Raji (cell line): ENCODE data around the gene ALDOC.

Experiments used
- POLR2A ChIP-seq: IDR thresholded peaks from 2 replicates; pipeline ENCODE4 v1.6.1; 2011; ENCODE audit warnings: low read depth, low read length, control low read depth; ENCODE audit not compliant: insufficient read depth

Gene ALDOC

DNA sequence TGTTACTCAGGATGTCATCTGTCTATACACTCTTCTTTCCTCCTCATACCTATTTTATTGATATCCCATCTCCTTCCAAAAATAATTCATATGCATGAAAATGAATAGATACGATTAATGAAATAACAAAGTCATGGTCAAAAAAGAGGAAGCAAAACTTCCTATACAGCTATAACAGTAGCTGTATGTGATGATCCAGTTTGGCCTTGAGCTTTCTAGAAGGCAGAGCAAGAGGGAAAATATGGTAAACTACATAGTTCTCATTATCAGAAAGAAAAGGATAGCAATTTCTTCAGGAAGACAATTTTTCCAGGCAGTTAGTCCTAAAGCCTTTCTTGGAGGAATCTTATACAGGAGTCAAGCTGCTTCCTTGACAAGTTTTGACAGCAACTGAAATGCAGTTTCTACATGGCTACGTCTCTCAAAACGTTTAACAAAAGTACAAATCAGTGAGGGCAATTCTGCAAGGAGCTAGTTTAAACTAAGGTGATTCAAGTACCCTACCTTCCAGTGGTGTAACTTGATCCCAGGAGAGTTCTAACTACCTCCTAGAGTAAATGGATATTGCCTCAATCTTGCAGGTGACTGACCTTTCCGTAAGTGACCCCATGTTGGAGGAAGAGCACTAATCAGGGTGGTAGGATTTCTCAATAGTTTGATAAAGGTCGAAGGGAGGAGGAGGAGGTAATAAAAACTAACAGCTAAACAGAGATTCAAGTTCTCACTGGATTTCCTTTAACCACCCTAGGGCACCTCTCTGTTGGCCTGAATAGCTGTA lies 21.1 kb upstream of the ALDOC start:
- TF ChIP-seq POLR2A, result no peak

DNA sequence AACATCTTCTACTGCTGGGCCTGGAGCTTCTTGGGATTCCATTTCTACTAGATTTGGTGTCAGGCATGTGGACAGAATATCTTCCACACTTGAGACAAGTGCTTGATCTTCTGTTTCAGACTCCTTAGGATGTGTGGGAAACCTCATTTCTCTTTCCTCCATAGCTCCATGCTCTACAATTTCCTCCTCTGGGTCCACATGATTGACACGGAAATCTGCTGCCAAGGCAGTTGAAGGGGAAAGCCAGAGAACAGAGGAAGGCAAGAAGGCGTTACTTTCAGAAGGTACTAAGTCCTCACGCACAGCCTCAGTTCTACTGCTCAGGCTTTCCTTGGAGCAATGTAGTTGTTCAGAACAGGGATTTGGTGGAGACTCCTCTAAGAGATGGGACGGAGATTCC lies 15.6 kb upstream of the ALDOC start:
- TF ChIP-seq POLR2A, result no peak

DNA sequence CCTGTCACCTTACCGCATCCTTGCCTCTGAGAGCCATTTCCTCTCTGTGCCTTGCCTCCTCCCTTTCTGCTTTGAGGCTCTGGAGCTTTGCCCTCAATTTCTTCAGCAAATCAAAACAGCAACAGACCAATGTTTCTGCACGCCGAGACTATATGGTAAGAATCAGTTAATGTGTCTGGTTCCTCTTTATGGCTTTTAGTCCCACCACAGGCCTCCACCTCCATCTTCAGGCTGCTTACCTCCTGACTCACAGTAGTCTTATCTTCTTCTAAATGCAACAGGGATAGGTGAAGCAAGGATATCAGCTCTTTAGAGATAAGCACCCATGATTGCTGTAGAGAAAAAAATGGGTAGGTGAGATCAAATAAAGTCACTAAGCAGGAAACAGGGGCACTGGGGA lies 9.2 kb upstream of the ALDOC start:
- TF ChIP-seq POLR2A, result no peak

DNA sequence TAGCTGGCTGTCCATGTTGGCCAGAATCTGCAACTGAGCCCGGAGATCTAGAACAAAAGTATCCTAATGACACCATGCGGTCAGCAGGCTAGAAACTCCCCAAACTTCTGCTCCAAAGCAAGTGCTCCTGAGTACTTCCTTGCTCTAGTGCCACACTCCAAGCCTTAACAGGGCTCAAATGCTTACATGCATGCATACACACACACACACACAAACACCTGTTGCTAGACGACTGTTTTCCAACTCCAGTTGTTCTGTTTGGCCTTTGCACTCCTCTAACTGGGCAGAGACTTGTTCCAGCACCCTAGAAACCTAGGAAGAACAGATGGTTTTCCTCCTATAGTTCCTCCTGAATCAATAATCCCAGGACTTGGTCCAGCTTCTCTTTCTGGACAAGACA lies 7.7 kb upstream of the ALDOC start:
- TF ChIP-seq POLR2A, result no peak

DNA sequence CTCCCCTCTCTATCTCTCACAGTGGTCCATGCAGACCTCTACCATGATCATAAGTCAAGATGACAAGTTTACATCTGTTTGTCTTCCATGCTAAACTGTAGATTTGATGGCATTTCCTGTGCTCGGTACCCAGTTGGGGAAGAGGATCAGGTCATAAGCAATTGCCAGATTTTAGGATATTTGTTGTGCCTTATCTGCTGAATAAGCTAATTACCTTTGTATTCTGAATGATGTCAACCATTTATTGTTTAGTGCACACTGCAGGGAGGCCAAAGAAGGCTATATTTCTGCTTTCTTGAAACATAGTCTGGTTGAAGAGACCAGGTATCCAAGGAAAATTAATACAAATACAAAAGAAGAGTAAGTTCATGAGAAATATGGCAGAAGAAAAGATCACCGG lies 5.8 kb upstream of the ALDOC start:
- TF ChIP-seq POLR2A, result no peak

DNA sequence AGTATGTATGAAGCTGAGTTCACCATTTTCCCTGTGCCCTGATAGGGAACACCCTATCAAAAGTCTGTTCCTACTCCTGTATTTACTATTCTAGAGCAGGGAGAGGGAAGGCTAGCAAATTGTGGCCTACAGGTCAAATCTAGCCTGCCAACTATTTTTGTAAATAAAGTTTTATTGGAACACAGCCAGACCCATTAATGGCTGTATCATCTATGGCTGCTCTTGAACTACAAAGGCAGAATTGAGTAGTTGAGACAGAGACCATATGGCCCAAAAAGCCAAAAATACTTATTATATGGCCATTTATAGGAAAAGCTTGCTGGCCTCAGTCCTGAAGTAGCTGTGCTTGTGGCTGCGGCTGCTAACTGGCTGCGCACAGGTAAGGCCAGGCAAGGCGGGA lies 4.3 kb upstream of the ALDOC start:
- no peak for TF ChIP-seq POLR2A

DNA sequence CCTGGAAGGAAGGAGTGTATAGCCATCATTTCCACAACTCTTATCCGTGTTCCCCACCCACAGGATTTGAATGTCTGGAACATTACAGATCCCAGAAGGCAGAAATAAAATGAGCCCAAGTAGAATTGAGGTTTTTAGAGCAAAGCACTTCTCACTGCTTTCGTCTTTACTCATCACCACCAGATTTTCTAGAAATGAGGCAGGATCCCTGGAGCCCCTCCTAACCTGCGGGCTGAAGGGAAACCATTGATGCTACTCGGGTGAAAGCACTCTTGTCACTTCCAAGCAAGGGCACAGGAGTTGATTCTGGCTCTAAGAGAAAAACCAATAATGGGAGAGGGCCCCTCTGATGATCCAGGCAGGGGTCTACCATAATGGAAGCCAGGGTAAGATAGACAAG lies 2.8 kb upstream of the ALDOC start:
- no peak for TF ChIP-seq POLR2A

DNA sequence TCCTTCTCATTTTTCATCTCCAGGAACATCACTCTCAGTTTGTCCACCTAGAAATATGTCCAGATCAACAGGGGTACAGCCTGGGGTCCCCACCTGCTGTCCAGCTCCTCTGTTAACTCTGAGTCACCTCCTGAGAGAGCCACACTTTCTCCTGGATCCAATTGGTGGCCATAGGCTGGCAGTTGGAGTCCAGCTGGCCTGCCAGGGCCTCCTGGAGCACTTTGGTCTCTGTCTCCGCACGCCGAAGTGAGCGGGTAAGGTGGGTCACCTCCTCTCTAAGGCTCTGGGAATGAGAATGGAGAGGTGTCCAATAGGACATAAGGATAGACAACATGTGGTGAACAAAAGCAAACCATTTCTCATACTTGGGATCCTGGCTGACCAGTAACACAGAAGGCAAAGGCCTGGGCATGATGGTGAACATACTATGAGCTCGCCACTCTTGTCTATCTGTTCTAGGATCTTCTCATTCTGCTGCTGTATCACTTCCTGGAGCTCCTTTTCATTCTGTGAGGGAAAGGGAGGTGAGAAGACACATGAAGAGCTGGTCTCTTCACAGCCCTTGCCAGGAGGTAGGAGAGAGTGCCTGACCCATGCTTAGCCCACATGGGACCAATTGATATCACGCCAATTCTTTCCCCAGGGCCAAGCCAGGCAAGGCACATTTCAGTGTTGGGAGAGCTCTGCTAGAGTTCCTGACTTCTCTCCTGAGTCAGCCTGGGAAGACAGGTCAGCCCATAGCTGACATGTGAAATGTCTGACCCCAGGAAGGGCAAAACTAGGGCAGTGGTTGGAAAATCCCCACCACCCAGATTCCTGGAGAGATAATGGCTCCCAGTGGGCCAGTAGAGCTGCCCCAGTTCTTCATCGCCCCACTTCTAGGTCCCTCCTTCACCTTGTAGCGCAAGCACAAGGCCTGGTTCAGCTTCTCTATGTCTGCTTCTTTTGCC lies 1.8 kb upstream of the ALDOC start:
- no peak for TF ChIP-seq POLR2A

DNA sequence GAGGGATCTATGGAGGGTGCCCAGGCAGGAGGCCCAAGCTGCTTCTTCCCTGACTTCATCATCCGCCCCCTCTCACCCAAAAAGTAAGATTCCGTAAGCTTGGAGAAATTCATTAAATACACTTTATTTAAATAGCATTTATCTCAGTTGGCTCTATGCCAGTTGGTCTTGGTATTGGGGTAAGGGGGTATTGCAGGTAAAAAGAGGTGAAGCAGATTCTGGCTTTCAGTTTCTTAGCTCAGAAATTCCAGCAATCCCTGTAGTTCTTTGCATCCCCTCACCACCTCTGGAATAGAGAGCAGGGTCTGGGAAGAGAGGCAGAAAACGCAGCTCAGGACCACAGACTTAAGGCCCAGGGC lies 750 bp upstream of the ALDOC start:
- TF ChIP-seq POLR2A, result no peak

DNA sequence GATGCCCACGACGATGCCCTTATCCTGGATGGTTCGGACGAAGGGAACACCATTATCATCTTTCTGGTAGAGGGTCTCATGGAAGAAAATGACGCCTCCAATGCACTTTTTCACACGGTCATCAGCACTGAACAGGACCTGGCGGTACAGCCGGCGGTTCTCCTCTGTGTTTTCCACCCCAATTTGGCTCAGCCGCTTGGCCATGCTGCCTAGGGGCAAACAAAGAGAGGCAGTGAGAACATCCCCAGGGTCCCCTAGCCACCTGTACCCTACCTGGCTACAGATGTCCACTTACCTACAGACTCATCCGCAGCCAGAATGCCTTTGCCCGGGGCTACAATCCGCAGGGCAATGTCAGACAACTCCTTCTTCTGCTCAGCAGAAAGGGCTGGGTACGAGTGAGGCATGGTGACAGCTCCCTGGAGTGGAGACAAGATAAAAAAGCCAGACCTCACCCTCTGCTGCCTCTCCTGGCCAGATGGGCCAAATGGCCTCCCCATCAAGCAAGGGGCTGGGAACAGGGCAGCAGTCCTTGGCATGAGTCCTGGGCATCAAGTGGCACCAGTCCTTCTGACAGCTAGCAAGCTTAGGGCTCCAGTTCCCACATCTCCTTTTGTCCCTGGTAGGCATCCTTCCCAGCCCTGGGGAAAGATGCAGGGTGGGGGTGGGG lies 1.4 kb downstream of the ALDOC start:
- no peak for TF ChIP-seq POLR2A

DNA sequence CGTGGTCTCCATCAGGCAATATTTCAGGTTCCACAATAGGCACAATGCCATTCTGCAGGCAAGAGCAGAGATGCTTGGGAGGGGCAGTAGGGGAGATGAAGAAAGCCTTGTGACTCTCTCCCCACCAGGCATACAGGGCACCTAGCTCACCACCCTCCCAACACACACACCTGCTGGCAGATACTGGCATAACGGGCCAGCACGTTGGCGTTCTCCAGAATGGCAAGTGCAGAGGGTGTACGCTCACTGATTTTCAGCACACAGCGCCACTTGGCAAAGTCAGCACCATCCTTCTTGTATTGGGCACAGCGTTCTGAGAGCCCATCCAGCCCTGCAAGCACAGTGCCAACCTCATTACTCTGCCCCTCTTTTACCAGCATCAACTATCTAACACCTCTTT lies 2.2 kb downstream of the ALDOC start:
- no peak for TF ChIP-seq POLR2A

DNA sequence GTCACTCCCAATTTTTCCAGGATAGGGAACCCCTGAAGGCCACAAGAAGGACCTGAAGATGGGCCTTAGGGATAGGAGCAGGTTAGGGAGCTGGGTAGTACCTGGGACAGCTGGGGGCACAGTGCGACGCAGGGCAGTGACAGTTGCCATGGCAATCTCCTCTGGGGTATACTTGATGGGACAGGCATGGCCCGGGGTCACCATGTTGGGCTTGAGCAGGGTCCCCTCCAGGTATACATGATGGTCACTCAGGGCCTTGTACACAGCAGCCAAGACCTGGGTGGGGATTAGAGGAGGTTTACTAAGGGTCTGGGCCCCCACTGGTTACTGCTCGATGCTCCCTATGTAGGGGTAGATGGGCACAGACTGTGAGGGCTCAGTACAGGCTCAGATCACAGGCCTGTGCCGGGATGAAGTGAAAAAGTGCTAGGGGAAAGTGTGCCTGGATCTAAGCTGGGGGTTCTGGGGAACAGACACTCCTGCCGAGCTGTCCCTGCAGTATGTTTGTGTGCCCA lies 2.7 kb downstream of the ALDOC start:
- no peak for TF ChIP-seq POLR2A

DNA sequence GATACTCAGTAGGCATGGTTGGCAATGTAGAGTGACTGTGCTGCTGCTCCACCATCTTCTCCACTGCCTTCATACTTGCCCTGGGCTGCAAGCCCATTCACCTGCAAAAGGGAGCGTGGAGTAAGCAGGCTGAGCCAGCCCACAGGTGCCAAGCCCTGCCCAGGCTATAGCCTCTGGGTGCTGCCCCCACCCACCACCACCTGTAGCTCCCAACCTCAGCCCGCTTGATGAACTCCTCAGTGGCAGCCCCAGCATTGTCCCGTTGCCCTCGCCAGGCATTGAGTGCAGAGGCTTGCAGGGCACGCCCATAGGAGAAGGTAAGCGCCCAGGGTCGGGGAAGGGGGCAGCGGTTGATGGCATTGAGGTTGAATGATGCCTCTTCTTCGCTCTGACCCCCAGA lies 3.2 kb downstream of the ALDOC start:
- no peak for TF ChIP-seq POLR2A

DNA sequence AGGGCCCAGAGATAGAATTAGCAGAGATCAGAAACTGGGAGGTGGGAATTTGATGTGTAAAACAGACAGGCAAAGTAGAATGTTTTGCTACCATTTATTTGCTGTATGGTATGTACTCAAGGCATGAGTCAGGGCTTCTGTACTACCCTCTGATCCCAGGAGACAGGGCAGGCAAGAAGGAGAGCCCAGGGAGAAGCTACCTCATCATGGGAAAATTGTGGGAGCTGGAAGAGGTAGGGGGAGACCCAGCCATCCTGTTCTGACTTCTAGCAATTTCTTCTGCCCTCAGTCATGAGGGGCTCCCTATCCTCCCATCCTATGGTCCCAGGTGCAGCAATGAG lies 3.7 kb downstream of the ALDOC start:
- no peak for TF ChIP-seq POLR2A

DNA sequence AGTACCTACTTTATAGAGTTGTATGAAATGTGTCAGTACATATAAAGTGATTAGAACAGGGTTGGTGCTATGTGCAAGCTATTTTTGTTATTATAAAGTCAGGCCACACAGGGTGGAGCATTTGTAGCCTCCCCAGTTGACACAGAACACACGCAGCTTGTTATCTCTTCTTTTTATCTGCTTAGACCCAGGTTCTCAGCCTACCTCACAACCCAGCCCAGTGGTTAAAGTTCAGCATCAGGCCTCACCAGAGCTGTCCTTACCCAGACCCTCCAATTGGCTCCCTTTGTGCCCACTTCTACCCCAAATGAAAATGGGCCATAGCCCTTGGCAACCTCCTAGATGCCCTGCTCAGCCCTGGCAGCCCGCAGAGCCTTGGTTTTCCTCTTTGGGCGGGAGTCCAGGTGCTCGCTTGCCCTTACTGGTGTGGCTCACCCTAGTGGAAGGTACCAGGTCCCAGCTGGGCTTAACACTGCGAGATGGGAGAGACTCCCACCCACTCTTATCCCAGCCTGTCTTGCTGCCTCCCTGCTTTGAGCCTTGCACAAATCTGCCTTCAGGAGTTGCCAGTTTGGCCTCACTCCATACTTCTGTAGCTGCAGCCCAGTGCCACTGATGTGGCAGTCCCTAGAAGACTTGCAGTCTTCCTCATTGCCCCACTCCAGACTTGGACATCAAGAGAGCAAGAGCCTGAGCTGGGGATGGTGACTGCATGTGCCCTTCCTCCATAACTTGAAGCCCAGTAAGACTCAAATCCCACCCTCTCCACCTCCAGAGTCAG lies 4.2 kb downstream of the ALDOC start:
- TF ChIP-seq POLR2A, result no peak
